CD8-positive, alpha-beta memory T cell (primary cell): ENCODE results near the gene CALHM4. TPM values are rescaled to one million over a fixed set of nuclear protein-coding genes. Genes with fewer than 3 reads are reported as not detected.

Experiments
- CTCF ChIA-PET: fragments of 350-600 bp; sonication (Branson Sonifier 250); formaldehyde crosslinking; loops from one replicate; lab custom pipeline; 2021; ENCODE audit warnings: antibody characterized with exemption; lab: Charles Lee
- POLR2A ChIA-PET: fragments of 350-600 bp; sonication (Branson Sonifier 250); formaldehyde crosslinking; loops from one replicate; lab custom pipeline; 2021; ENCODE audit warnings: antibody characterized with exemption; lab: Charles Lee
- DNase-seq, 5 donors: peaks; one replicate each; pipeline versions ENCODE4 v3.0.0 to v3.0.0-alpha.2; 2020 to 2022; ENCODE audit warnings: mixed read lengths in 1 of 5
- H3K27ac ChIP-seq: one replicate; pipeline ENCODE4 v1.7.0; 2013; ENCODE audit warnings: low read depth, mild to moderate bottlenecking, low read length, moderate library complexity
- H3K27me3 ChIP-seq: 2 replicates; pipeline ENCODE4 v1.7.0; 2013; ENCODE audit warnings: low read length, mild to moderate bottlenecking; ENCODE audit not compliant: insufficient read depth, poor library complexity, severe bottlenecking
- H3K36me3 ChIP-seq: 2 replicates; pipeline ENCODE4 v1.7.0; 2013; ENCODE audit warnings: mild to moderate bottlenecking, low read length, moderate library complexity; ENCODE audit not compliant: insufficient read depth
- H3K4me1 ChIP-seq: 2 replicates; pipeline ENCODE4 v1.7.0; 2013; ENCODE audit warnings: mild to moderate bottlenecking, low read length, moderate library complexity; ENCODE audit not compliant: insufficient read depth
- H3K4me3 ChIP-seq: 2 replicates; pipeline ENCODE4 v1.7.0; 2013; ENCODE audit warnings: mild to moderate bottlenecking, low read length
- H3K9me3 ChIP-seq: 2 replicates; pipeline ENCODE4 v1.7.0; 2013; ENCODE audit warnings: mild to moderate bottlenecking, low read length
- H3K27ac Mint-ChIP-seq, 8 donors: one replicate each; pipeline ENCODE4 v1.8.0; 2020 to 2021; ENCODE audit warnings: mixed read lengths in 8 of 8, mild to moderate bottlenecking in 6 of 8, inconsistent platforms in 3 of 8, moderate library complexity in 3 of 8
- H3K27me3 Mint-ChIP-seq, 2 donors: one replicate each; pipeline ENCODE4 v1.8.0; 2020 to 2021; ENCODE audit warnings: mixed read lengths in 2 of 2, mild to moderate bottlenecking in 1 of 2, moderate library complexity in 1 of 2
- H3K36me3 Mint-ChIP-seq, 3 donors: one replicate each; pipeline ENCODE4 v1.8.0; 2020 to 2021; ENCODE audit warnings: mixed read lengths in 3 of 3, inconsistent platforms in 1 of 3, mild to moderate bottlenecking in 1 of 3
- H3K4me1 Mint-ChIP-seq, 3 donors: one replicate each; pipeline ENCODE4 v1.8.0; 2020 to 2021; ENCODE audit warnings: mixed read lengths in 3 of 3, inconsistent platforms in 1 of 3, mild to moderate bottlenecking in 1 of 3
- H3K4me3 Mint-ChIP-seq, 7 donors: one replicate each; pipeline ENCODE4 v1.8.0; 2020 to 2021; ENCODE audit warnings: mixed read lengths in 7 of 7, mild to moderate bottlenecking in 6 of 7, moderate library complexity in 4 of 7, inconsistent platforms in 2 of 7
- H3K9me3 Mint-ChIP-seq, 5 donors: one replicate each; pipeline ENCODE4 v1.8.0; 2020 to 2022; ENCODE audit warnings: mixed read lengths in 5 of 5, mild to moderate bottlenecking in 3 of 5, moderate library complexity in 2 of 5, inconsistent platforms in 1 of 5
- polyA plus RNA-seq: library from polyadenylated mRNA; unstranded; fragments of 300-500 nt; fragmentation: Illumina TruSeq; gene quantifications from one replicate; pipeline ENCODE4 v1.2.3, GENCODE V29; 2021
- total RNA-seq, 2 experiments: library from RNA; stranded (reverse); gene quantifications; one replicate each; pipeline ENCODE4 v1.2.3, GENCODE V29; 2021

Gene CALHM4
- total and polyA plus RNA-seq, 3 experiments from 2014 or later: not detected

GRCh38 chr6:116547358-116547757 is 6.2 kb upstream of the CALHM4 start:
- no peak for DNase-seq
- no peaks in the 10 kb centered on the region for H3K4me1 ChIP-seq
- H3K9me3 Mint-ChIP-seq: no peaks in the 10 kb centered on the region
- peaks cover 7 to 45% of the 10 kb centered on the region in 2 donors for H3K27me3 Mint-ChIP-seq
- no peaks in the 10 kb centered on the region for H3K36me3 ChIP-seq
- CTCF ChIA-PET: no interaction called here
- H3K27me3 ChIP-seq: no peaks in the 10 kb centered on the region
- no peaks in the 10 kb centered on the region for H3K4me1 Mint-ChIP-seq
- no peak overlapping the region for H3K4me3 Mint-ChIP-seq
- H3K4me3 ChIP-seq: no peak overlapping the region
- H3K9me3 ChIP-seq: no peaks in the 10 kb centered on the region
- no peak overlapping the region for H3K27ac Mint-ChIP-seq
- H3K27ac ChIP-seq: no peak overlapping the region
- POLR2A ChIA-PET: no interaction called here
- no peaks in the 10 kb centered on the region for H3K36me3 Mint-ChIP-seq

GRCh38 chr6:116550796-116551195 is 2.8 kb upstream of the CALHM4 start:
- H3K27ac Mint-ChIP-seq: no peak overlapping the region
- Histone ChIP-seq H3K36me3 (no peaks in the 10 kb centered on the region), H3K9me3 (no peaks in the 10 kb centered on the region), H3K4me3 (no peak overlapping the region), H3K4me1 (no peaks in the 10 kb centered on the region), H3K27me3 (no peaks in the 10 kb centered on the region), H3K27ac (no peak overlapping the region)
- no peaks in the 10 kb centered on the region for H3K36me3 Mint-ChIP-seq
- CTCF ChIA-PET: interaction anchor here (1.3 kb wide), 1 partner anchor 10 kb away, joined by 4 read pairs; no protein-coding TSS in a partner anchor
- no peak overlapping the region for H3K4me3 Mint-ChIP-seq
- POLR2A ChIA-PET: no interaction called here
- DNase-seq: no peak
- H3K4me1 Mint-ChIP-seq: no peaks in the 10 kb centered on the region
- H3K9me3 Mint-ChIP-seq: no peaks in the 10 kb centered on the region
- H3K27me3 Mint-ChIP-seq: peaks cover 4 to 41% of the 10 kb centered on the region in 2 donors

DNA sequence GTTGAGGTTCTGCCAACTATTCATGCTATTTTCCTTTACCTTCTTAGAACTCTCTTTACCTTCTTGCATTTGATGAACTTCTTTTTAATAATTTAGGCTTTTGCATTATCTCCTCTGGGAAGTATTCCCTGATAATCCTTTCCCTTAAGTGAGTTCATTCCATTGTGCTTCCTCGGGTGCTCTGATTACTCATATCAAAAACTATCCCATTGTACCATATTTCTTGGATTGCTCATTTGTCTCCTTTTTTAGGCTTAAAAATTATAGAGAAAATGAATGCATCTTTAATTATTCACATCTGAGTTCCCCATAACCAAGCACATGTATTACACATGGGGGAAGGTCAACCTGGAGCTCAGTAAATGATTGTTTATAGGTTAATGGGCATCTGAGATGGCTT is 2.5 kb downstream of the CALHM4 start:
- CTCF ChIA-PET: no interaction called here
- no peaks in the 10 kb centered on the region for H3K36me3 ChIP-seq
- H3K4me3 ChIP-seq: no peak overlapping the region
- Mint-ChIP-seq H3K9me3 (no peaks in the 10 kb centered on the region), H3K4me3 (no peak overlapping the region), H3K4me1 (no peaks in the 10 kb centered on the region), H3K36me3 (no peaks in the 10 kb centered on the region), H3K27me3 (peaks cover 0 to 25% of the 10 kb centered on the region in 2 donors), H3K27ac (no peak overlapping the region)
- no peaks in the 10 kb centered on the region for H3K9me3 ChIP-seq
- H3K27me3 ChIP-seq: no peaks in the 10 kb centered on the region
- POLR2A ChIA-PET: no interaction called here
- no peak overlapping the region for H3K27ac ChIP-seq
- DNase-seq: no peak
- H3K4me1 ChIP-seq: no peaks in the 10 kb centered on the region

DNA sequence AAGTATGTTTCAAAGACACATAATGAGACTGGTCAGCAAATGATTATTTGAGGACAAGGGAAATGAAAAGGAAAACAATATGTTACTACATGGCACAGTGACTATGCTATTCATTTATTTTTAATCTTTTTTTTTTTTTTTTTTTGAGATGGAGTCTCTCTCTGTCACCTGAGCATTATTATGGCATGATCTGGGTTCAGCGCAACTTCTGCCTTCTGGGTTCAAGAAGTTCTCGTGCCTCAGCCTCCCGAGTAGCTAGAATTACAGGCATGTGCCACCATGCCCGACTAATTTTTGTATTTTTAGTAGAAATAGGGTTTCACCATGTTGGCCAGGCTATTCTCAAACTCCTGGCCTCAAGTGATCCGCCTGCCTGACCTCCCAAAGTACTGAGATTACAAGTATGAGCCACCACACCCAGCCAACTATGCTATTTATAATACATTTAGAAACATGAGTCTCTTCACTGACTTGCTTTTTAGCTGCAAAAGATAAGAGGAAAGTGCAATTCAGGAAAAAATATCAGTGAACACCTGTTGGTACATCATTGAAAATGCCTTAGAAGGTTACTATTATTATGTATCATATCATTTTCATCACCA is 3.4 kb downstream of the CALHM4 start:
- no peaks in the 10 kb centered on the region for H3K9me3 Mint-ChIP-seq
- H3K4me1 Mint-ChIP-seq: peaks cover 0 to 3% (median 2%) of the 10 kb centered on the region in 3 donors
- H3K27ac Mint-ChIP-seq: no peak overlapping the region
- Histone ChIP-seq H3K4me1 (no peaks in the 10 kb centered on the region), H3K9me3 (no peaks in the 10 kb centered on the region), H3K4me3 (no peak overlapping the region), H3K36me3 (no peaks in the 10 kb centered on the region), H3K27ac (no peak overlapping the region), H3K27me3 (no peaks in the 10 kb centered on the region)
- peaks cover 1 to 26% of the 10 kb centered on the region in 2 donors for H3K27me3 Mint-ChIP-seq
- POLR2A ChIA-PET: no interaction called here
- CTCF ChIA-PET: no interaction called here
- H3K4me3 Mint-ChIP-seq: no peak overlapping the region
- H3K36me3 Mint-ChIP-seq: no peaks in the 10 kb centered on the region
- DNase-seq: no peak

GRCh38 chr6:116557893-116558292 is 4.3 kb downstream of the CALHM4 start:
- H3K9me3 Mint-ChIP-seq: no peaks in the 10 kb centered on the region
- CTCF ChIA-PET: no interaction called here
- no peaks in the 10 kb centered on the region for H3K36me3 Mint-ChIP-seq

DNA sequence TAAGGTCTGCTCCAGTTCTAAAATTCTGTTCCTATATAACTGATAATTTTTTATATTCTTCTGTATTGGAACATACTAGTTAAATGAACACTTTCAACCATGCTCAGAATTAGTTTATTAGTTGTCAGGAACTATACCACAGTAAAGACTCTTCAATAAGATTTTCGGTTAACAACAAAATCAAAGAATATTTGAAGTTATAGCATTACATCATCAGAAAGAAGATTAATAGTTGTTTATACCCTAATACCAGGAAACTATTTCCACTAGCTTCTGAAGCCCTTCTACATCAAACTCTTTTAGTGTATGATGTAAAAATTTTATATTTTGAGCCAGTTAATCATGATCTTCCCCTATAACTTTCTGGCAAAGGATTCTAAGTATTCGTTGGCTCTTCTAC is 6.6 kb downstream of the CALHM4 start:
- Histone ChIP-seq H3K27ac (no peak overlapping the region), H3K36me3 (no peaks in the 10 kb centered on the region), H3K4me1 (no peaks in the 10 kb centered on the region), H3K4me3 (no peak overlapping the region), H3K9me3 (no peaks in the 10 kb centered on the region), H3K27me3 (peaks cover 7% of the 10 kb centered on the region)
- no peak for DNase-seq
- CTCF ChIA-PET: interaction anchor here (1.0 to 2.0 kb wide), 6 partner anchors 9 to 293 kb away, joined by 3 to 23 read pairs (median 4); partner anchors contain the start of gene RWDD1
- POLR2A ChIA-PET: no interaction called here
- Mint-ChIP-seq H3K36me3 (no peaks in the 10 kb centered on the region), H3K4me1 (peaks cover 3 to 9% (median 6%) of the 10 kb centered on the region in 3 donors), H3K4me3 (no peak overlapping the region), H3K27ac (no peak overlapping the region), H3K27me3 (peaks cover 13 to 39% of the 10 kb centered on the region in 2 donors), H3K9me3 (no peaks in the 10 kb centered on the region)

More at GRCh38 chr6:116557893-116558292, 4.3 kb downstream of the CALHM4 start:
- Mint-ChIP-seq H3K4me3 (no peak overlapping the region), H3K4me1 (peaks cover 0 to 3% (median 2%) of the 10 kb centered on the region in 3 donors), H3K27me3 (peaks cover 8 to 31% of the 10 kb centered on the region in 2 donors), H3K27ac (no peak overlapping the region)
- peaks cover 7% of the 10 kb centered on the region for H3K27me3 ChIP-seq
- no peaks in the 10 kb centered on the region for H3K36me3 ChIP-seq
- POLR2A ChIA-PET: no interaction called here
- H3K27ac ChIP-seq: no peak overlapping the region
- no peak for DNase-seq
- H3K4me1 ChIP-seq: no peaks in the 10 kb centered on the region
- no peak overlapping the region for H3K4me3 ChIP-seq
- H3K9me3 ChIP-seq: no peaks in the 10 kb centered on the region

DNA sequence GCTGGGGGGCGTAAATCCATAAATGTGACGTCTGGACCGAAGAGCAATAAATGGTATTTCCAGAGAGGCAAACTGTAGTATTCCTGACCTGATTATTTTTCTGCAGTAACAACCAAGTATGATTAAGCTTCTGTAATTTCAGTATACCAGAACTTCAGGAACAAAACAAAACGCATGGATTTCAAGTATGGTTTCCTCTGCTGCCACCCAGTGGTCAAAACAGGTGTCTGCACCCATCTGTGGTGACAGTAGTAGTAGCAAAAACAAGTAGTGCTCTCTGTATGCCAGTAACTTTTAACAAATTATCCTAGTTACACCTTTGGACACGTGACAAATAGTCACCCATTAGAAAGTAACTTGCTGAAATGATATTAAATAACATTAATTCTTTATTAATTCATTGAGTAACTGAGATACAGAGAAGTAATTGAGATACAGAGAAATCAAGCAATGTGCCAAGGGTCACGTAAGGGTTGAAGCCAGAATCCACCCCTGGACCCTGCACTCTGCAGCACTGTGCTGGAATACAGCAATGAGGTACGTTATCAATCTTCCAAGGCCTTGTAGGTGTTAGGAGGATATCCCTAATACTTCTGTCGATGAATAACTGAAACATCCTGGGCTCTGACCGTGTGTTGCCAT is 7.9 kb downstream of the CALHM4 start:
- Histone ChIP-seq H3K27ac (no peak overlapping the region), H3K27me3 (peaks cover 7% of the 10 kb centered on the region), H3K4me1 (no peaks in the 10 kb centered on the region), H3K36me3 (no peaks in the 10 kb centered on the region), H3K9me3 (no peaks in the 10 kb centered on the region), H3K4me3 (no peak overlapping the region)
- peak; percentile 49 to 77 (median 57) for DNase-seq
- peaks cover 13 to 34% of the 10 kb centered on the region in 2 donors for H3K27me3 Mint-ChIP-seq
- H3K9me3 Mint-ChIP-seq: no peaks in the 10 kb centered on the region
- ChIA-PET CTCF (interaction anchor here (0.9 to 2.0 kb wide), 13 partner anchors 8 to 294 kb away, joined by 3 to 23 read pairs (median 4); partner anchors contain the start of genes CALHM4 and RWDD1), POLR2A (no interaction called here)
- peaks cover 3 to 9% (median 6%) of the 10 kb centered on the region in 3 donors for H3K4me1 Mint-ChIP-seq
- H3K27ac Mint-ChIP-seq: no peak overlapping the region
- H3K36me3 Mint-ChIP-seq: no peaks in the 10 kb centered on the region
- no peak overlapping the region for H3K4me3 Mint-ChIP-seq

DNA sequence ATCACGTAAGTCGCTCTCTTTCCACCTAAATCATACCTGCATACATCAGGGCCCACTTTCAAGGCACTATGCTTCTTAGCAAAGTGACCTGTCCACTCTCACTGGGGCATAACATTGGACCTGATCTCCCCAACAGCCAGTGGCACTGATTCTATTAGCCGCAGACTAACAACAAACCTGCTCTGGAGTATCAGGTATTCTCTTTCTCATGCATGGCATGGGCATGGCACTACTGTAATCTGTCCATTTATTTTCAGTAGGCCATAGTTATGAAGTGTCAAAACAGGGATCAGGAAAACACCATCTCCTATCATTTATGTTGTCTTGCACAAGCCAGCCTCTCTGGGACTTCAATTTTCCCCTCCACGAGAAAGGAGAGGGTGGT is 8.5 kb downstream of the CALHM4 start:
- no peaks in the 10 kb centered on the region for H3K4me1 ChIP-seq
- peaks cover 7% of the 10 kb centered on the region for H3K27me3 ChIP-seq
- no peaks in the 10 kb centered on the region for H3K36me3 ChIP-seq
- H3K27ac Mint-ChIP-seq: no peak overlapping the region
- H3K4me3 ChIP-seq: no peak overlapping the region
- H3K9me3 ChIP-seq: no peaks in the 10 kb centered on the region
- no peak overlapping the region for H3K4me3 Mint-ChIP-seq
- DNase-seq: no peak
- ChIA-PET POLR2A (no interaction called here), CTCF (interaction anchor here (1.4 to 1.9 kb wide), 3 partner anchors 8 to 21 kb away, joined by 4 to 13 read pairs (median 6); partner anchors contain the start of genes CALHM4 and RWDD1)
- H3K9me3 Mint-ChIP-seq: no peaks in the 10 kb centered on the region
- H3K27me3 Mint-ChIP-seq: peaks cover 13 to 34% of the 10 kb centered on the region in 2 donors
- H3K27ac ChIP-seq: no peak overlapping the region
- H3K36me3 Mint-ChIP-seq: no peaks in the 10 kb centered on the region
- H3K4me1 Mint-ChIP-seq: peaks cover 3 to 9% (median 6%) of the 10 kb centered on the region in 3 donors
